ENCODE results near the gene PPFIA2. TPM values are rescaled to one million over a fixed set of nuclear protein-coding genes. Genes with fewer than 3 reads are reported as not detected.

PPFIA2 gene
- total and polyA plus RNA-seq, 9 of the 15 experiments (the other 6 are each of a cell fraction or from before 2014, with no cell fraction given): not detected

GRCh38 chr12:81520064-81520945 is 238.8 kb downstream of the PPFIA2 start (continued):
- no peak for TF ChIP-seq PKNOX1 (IDR thresholded peaks at IDR 0.05)
- TF ChIP-seq TRIM24 (IDR thresholded peaks at IDR 0.05): no peak
- no peak for TF ChIP-seq CBX1 (IDR thresholded peaks at IDR 0.05; ENCODE audit: low read depth)
- TF ChIP-seq ZNF277 (CRISPR knock-in tag; IDR thresholded peaks at IDR 0.05; ENCODE audit: borderline replicate concordance): no peak
- TF ChIP-seq ZNF41 (CRISPR knock-in tag; conservative IDR thresholded peaks at IDR 0.05): no peak
- no peak for TF ChIP-seq CBX5 (IDR thresholded peaks at IDR 0.05; ENCODE audit: borderline replicate concordance, low read depth)
- TF ChIP-seq RBM14 (IDR thresholded peaks at IDR 0.05; ENCODE audit: borderline replicate concordance, insufficient read depth, low read depth, low read length): no peak
- no peak for TF ChIP-seq EZH2 (IDR thresholded peaks at IDR 0.05; ENCODE audit: borderline replicate concordance, low read depth, low read length)

- ChIA-PET POLR2A (no interaction called here), CTCF (ENCODE audit: low intra/inter-chr PET ratio) (no interaction called here)
- BruUV-seq (replicated peaks): no TSS peak
- Histone ChIP-seq H2AFZ (ENCODE audit: low read depth, low read length) (no peak overlapping the region), H3K27ac (ENCODE audit: extremely low read depth, low read depth, low read length) (no peak overlapping the region), H3K79me2 (ENCODE audit: control insufficient read depth, insufficient read depth, low read length) (no peaks in the 10 kb centered on the region), H3K4me3 (no peak overlapping the region), H3K9me1 (ENCODE audit: control insufficient read depth, insufficient read depth, low read length) (no peaks in the 10 kb centered on the region), H4K20me1 (replicated peaks; ENCODE audit: control insufficient read depth, insufficient read depth, low read length) (no peaks in the 10 kb centered on the region), H3K9me3 (replicated peaks; ENCODE audit: control insufficient read depth, insufficient read depth, low read depth, low read length) (0 out of 2 replicates have a peak, but pooled peaks cover 4% of the 10 kb centered on the region), H3K9ac (ENCODE audit: insufficient read depth in 1 of 2, low read depth in 2 of 2, low read length in 2 of 2) (no peak overlapping the region), H3K27me3 (ENCODE audit: control insufficient read depth in 2 of 2, insufficient read depth in 2 of 2, low read length in 2 of 2) (no peaks in the 10 kb centered on the region), H3K4me2 (ENCODE audit: insufficient read depth, low read length) (no peak overlapping the region), H3K4me1 (replicated peaks in 1 of 2; ENCODE audit: control insufficient read depth in 2 of 2, insufficient read depth in 2 of 2, low read length in 2 of 2) (no peaks in the 10 kb centered on the region), H3K36me3 (ENCODE audit: control insufficient read depth, insufficient read depth, low read length) (no peaks in the 10 kb centered on the region)
- ATAC-seq (no peak), DNase-seq (ENCODE audit: extremely low read depth in 1 of 4, low spot score in 3 of 4) (no peak), FAIRE-seq (no peak)
- 0% methylated on average over 1 of the region's 1 CpG for WGBS (ENCODE audit: insufficient coverage, low coverage, missing lambda C conversion rate)
- in situ Hi-C loops (cut with MboI): no loop called here
- intact Hi-C loops (cut with micrococcal nuclease): no loop called here
- TF ChIP-seq ZBTB11 (CRISPR knock-in tag; IDR thresholded peaks at IDR 0.05): no peak
- TF ChIP-seq NR4A1 (CRISPR knock-in tag; IDR thresholded peaks at IDR 0.05): no peak
- no peak for TF ChIP-seq NR4A1 (tag; IDR thresholded peaks at IDR 0.05)
- no peak for TF ChIP-seq NCOR1 (IDR thresholded peaks at IDR 0.05)
- TF ChIP-seq ZNF280A (IDR thresholded peaks at IDR 0.05; ENCODE audit: low read depth, partially characterized antibody): no peak
Observed at GRCh38 chr12:81518638-81519037, 240.5 kb downstream of the PPFIA2 start.
